ENCODE results near the gene CH25H. TPM values are rescaled to one million over a fixed set of nuclear protein-coding genes. Genes with fewer than 3 reads are reported as not detected.

The CH25H gene
- total and polyA plus RNA-seq, 10 donors, result 0.72 to 8.8 (median 2.1) TPM

- no peak for DNase-seq
- H3K9me3 ChIP-seq, result no peaks in the 10 kb centered on the region
Measured at GRCh38 chr10:89213191-89213808, 6.2 kb upstream of the CH25H start.

GRCh38 chr10:89210794-89211425 lies 3.8 kb upstream of the CH25H start:
- TF ChIP-seq CTCF (IDR thresholded peaks at IDR 0.05 in 8 of 11, conservative IDR thresholded peaks at IDR 0.05 in 3 of 11), result no peak
- no peak for TF ChIP-seq POLR2AphosphoS5 (IDR thresholded peaks at IDR 0.05)
- TF ChIP-seq POLR2A (IDR thresholded peaks at IDR 0.05), result no peak
- no peaks in the 10 kb centered on the region for H3K9me3 ChIP-seq
- peaks cover 0 to 36% (median 24%) of the 10 kb centered on the region in 7 donors for H3K27me3 ChIP-seq (replicated peaks in 1 of 7)
- intact Hi-C loops (cut with DNase I; ENCODE audit: low total_unique reads), result loop anchor here (5.0 kb wide), 2 partner anchors 179 to 274 kb away; no protein-coding TSS in a partner anchor
- DNase-seq, result no peak
- peaks cover 0 to 24% (median 15%) of the 10 kb centered on the region in 6 donors for H3K36me3 ChIP-seq
- 89 to 94% (median 93%) methylated on average over 3 of the region's 3 CpGs for WGBS, 5 donors
- H3K27ac ChIP-seq, result no peak overlapping the region
- H3K4me1 ChIP-seq, result peaks cover 4 to 40% (median 31%) of the 10 kb centered on the region in 6 donors
- no peak overlapping the region for H3K4me3 ChIP-seq

More at GRCh38 chr10:89213191-89213808, 6.2 kb upstream of the CH25H start:
- Histone ChIP-seq H3K4me1 (peaks cover 14 to 36% (median 23%) of the 10 kb centered on the region in 6 donors), H3K36me3 (peaks cover 0 to 26% (median 15%) of the 10 kb centered on the region in 6 donors), H3K27ac (peak overlapping the region in 3 of 8 donors; percentile 26 to 35 (median 31)), H3K4me3 (no peak overlapping the region), H3K27me3 (replicated peaks in 1 of 7) (peaks cover 0 to 12% (median 3%) of the 10 kb centered on the region in 7 donors)
- TF ChIP-seq POLR2AphosphoS5 (IDR thresholded peaks at IDR 0.05) (no peak), POLR2A (IDR thresholded peaks at IDR 0.05) (no peak), CTCF (IDR thresholded peaks at IDR 0.05 in 8 of 11, conservative IDR thresholded peaks at IDR 0.05 in 3 of 11) (peak; percentile 10 to 86 (median 58))
- intact Hi-C loops (cut with DNase I; ENCODE audit: low total_unique reads), result loop anchor here (5.0 kb wide), 2 partner anchors 181 to 276 kb away; no protein-coding TSS in a partner anchor
- WGBS, 5 donors, result 29 to 41% (median 36%) methylated on average over 8 of the region's 8 CpGs

GRCh38 chr10:89209718-89210117 lies 2.6 kb upstream of the CH25H start:
- Histone ChIP-seq H3K9me3 (no peaks in the 10 kb centered on the region), H3K27ac (no peak overlapping the region), H3K36me3 (peaks cover 0 to 12% (median 4%) of the 10 kb centered on the region in 6 donors), H3K27me3 (replicated peaks in 1 of 7) (peaks cover 0 to 46% (median 24%) of the 10 kb centered on the region in 7 donors), H3K4me3 (no peak overlapping the region), H3K4me1 (peaks cover 4 to 40% (median 31%) of the 10 kb centered on the region in 6 donors)
- TF ChIP-seq CTCF (IDR thresholded peaks at IDR 0.05 in 8 of 11, conservative IDR thresholded peaks at IDR 0.05 in 3 of 11) (no peak), POLR2AphosphoS5 (IDR thresholded peaks at IDR 0.05) (no peak), POLR2A (IDR thresholded peaks at IDR 0.05) (no peak)
- intact Hi-C loops (cut with DNase I; ENCODE audit: low total_unique reads), result loop anchor here (5.0 kb wide), 2 partner anchors 177 to 272 kb away; no protein-coding TSS in a partner anchor
- 73 to 90% (median 86%) methylated on average over 5 of the region's 5 CpGs for WGBS, 5 donors
- DNase-seq, result no peak
